ENCODE results near the gene PPP1R37.
A peak's percentile ranks its signal among the peaks of the same experiment; 100 is the strongest.
"Not testable (repeated sequence)": the region's sequence is repeated elsewhere in the genome, so short reads cannot be mapped to it uniquely, and the experiment has no call there.

Gene PPP1R37

GRCh38 chr19:45115809-45116615 is 23.0 kb downstream of the PPP1R37 start:
- DNase-seq (ENCODE audit: low spot score) = no peak

GRCh38 chr19:45117167-45117594 is 24.2 kb downstream of the PPP1R37 start:
- DNase-seq (ENCODE audit: low spot score) = no peak

- no peak for DNase-seq (ENCODE audit: low spot score)
Measured at GRCh38 chr19:45117671-45118070, 24.7 kb downstream of the PPP1R37 start.

GRCh38 chr19:45118106-45118505 is 25.1 kb downstream of the PPP1R37 start:
- no peak for DNase-seq (ENCODE audit: low spot score)

GRCh38 chr19:45118591-45119355 is 25.8 kb downstream of the PPP1R37 start:
- not testable (repeated sequence) for DNase-seq (ENCODE audit: low spot score)

- DNase-seq (ENCODE audit: low spot score) = no peak
Measured at GRCh38 chr19:45119582-45119981, 26.6 kb downstream of the PPP1R37 start.

- no peak for DNase-seq (ENCODE audit: low spot score)
Measured at GRCh38 chr19:45121827-45122345, 28.9 kb downstream of the PPP1R37 start.

GRCh38 chr19:45122832-45123231 is 29.9 kb downstream of the PPP1R37 start:
- no peak for DNase-seq (ENCODE audit: low spot score)

GRCh38 chr19:45123440-45123850 is 30.5 kb downstream of the PPP1R37 start:
- DNase-seq (ENCODE audit: low spot score) = peak; percentile 23

- no peak for DNase-seq (ENCODE audit: low spot score)
Measured at GRCh38 chr19:45124021-45124420, 31.0 kb downstream of the PPP1R37 start.

- no peak for DNase-seq (ENCODE audit: low spot score)
Measured at GRCh38 chr19:45125360-45125759, 32.4 kb downstream of the PPP1R37 start.

- peak; percentile 80 for DNase-seq (ENCODE audit: low spot score)
Measured at GRCh38 chr19:45125975-45126493, 33.1 kb downstream of the PPP1R37 start.

- peak; percentile 13 for DNase-seq (ENCODE audit: low spot score)
Measured at GRCh38 chr19:45126654-45127053, 33.7 kb downstream of the PPP1R37 start.

- no peak for DNase-seq (ENCODE audit: low spot score)
Measured at GRCh38 chr19:45128146-45128545, 35.2 kb downstream of the PPP1R37 start.

- no peak for DNase-seq (ENCODE audit: low spot score)
Measured at GRCh38 chr19:45128806-45129205, 35.8 kb downstream of the PPP1R37 start.

GRCh38 chr19:45130236-45130635 is 37.3 kb downstream of the PPP1R37 start:
- DNase-seq (ENCODE audit: low spot score) = no peak

- DNase-seq (ENCODE audit: low spot score) = peak; percentile 66
Measured at GRCh38 chr19:45130888-45131615, 38.1 kb downstream of the PPP1R37 start.

- no peak for DNase-seq (ENCODE audit: low spot score)
Measured at GRCh38 chr19:45133661-45134060, 40.7 kb downstream of the PPP1R37 start.

GRCh38 chr19:45135176-45135885 is 42.4 kb downstream of the PPP1R37 start:
- no peak for DNase-seq (ENCODE audit: low spot score)

- no peak for DNase-seq (ENCODE audit: low spot score)
Measured at GRCh38 chr19:45136507-45137178, 43.7 kb downstream of the PPP1R37 start.

All from kidney tubule cell (primary cell).